ENCODE data around the gene ADAR. TPM values are rescaled to one million over a fixed set of nuclear protein-coding genes. Genes with fewer than 3 reads are reported as not detected.

ADAR gene
- total and polyA plus RNA-seq, 2 of the 8 experiments (the other 6 are each of a cell fraction or from before 2014, with no cell fraction given): 125 to 242 TPM

DNA sequence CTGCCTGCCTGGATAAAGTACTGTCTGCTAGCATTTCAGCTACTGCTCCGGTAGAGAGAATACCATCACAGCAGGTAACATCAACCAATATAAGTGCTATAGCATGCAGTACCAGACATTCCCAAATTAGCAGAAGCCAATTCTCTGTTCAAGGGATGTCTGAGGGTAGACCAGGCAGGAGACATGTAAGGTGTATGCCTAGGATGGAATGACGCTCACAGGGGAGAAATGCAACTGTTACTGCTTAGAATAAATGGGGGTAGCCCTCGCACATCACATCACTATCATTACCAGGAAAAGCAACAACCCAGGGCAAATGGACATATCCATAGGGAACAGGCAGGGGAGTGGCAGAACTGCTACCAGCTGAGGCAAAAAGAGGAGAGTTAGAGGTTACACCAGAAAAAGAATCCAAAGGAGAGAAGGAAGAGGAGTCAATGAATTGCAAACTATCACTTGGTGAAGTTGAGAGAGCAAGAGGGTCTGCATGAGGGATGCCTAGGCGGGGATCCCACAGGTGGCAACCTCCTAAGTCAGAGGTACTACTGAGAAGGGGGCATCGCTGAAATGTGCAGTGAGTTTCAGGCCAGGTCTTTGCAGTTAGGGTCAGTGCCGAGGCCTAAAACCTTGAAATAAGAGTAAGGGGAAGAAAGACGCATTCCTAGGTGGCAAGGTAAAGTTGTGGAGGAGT lies 50.6 kb downstream of the ADAR start (continued):
- no peak for TF ChIP-seq CEBPB (IDR thresholded peaks at IDR 0.05; ENCODE audit: low read depth, low read length)
